ENCODE results near the gene SPOCK1.

SPOCK1 gene

DNA sequence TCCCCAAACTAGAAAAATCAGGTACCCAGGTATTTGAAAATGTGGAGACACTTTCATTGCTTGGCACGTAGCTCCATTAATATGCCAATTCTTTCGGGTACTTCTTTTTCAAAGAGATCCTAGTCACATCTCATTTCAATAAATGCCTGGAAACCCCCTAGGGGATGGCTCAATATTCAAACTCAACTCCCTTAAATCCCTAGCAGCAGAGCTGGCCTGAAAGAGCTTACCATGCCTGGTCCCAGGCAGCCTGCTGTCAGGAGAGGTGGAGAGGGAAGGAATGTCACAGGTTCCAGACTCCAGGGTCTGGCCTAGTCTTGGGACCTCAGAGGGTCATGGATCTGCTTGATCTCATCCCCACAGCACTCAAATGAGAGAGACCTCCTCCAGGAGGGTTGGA is 187.1 kb downstream of the SPOCK1 start:
- TF ChIP-seq, protein P1, sequence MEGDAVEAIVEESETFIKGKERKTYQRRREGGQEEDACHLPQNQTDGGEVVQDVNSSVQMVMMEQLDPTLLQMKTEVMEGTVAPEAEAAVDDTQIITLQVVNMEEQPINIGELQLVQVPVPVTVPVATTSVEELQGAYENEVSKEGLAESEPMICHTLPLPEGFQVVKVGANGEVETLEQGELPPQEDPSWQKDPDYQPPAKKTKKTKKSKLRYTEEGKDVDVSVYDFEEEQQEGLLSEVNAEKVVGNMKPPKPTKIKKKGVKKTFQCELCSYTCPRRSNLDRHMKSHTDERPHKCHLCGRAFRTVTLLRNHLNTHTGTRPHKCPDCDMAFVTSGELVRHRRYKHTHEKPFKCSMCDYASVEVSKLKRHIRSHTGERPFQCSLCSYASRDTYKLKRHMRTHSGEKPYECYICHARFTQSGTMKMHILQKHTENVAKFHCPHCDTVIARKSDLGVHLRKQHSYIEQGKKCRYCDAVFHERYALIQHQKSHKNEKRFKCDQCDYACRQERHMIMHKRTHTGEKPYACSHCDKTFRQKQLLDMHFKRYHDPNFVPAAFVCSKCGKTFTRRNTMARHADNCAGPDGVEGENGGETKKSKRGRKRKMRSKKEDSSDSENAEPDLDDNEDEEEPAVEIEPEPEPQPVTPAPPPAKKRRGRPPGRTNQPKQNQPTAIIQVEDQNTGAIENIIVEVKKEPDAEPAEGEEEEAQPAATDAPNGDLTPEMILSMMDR (IDR thresholded peaks at IDR 0.05; ENCODE audit: borderline replicate concordance, insufficient read depth, low read depth, low read length), result no peak
- H3K4me3 ChIP-seq (ENCODE audit: low read depth, low read length), result no peak overlapping the region

DNA sequence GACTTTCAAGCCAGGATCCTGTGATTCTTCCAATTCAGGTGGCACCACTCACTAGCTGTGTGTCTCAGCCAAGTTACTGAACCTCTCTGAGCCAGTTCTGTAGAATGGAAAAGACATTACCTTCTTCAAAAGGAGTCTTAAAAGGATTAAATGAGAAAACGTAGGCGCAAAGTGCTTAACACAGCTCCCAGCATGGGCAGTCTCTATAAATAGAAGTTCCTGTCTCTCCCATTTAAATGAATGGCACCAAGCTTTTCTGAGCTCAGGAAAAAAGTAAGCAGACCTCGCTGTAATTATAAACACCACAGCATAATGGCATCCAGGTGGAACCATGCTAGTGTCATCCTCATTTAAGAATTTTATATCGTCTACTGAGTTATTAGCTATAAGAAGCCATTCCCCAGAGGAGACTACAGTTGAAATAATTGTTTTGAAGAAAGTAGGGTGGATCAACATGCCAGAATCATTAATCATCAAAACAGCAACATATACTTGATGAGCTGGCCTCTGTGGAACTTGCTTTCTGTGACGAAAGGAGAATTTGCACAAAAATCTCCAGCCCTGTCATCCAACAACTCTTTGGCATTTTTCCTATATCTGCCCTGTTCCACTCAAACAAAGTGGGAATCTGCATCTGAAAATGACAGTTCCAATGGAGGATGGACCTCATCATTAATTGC is 188.9 kb downstream of the SPOCK1 start:
- TF ChIP-seq, protein P1 (IDR thresholded peaks at IDR 0.05; ENCODE audit: borderline replicate concordance, insufficient read depth, low read depth, low read length), result no peak
- no peak overlapping the region for H3K4me3 ChIP-seq (ENCODE audit: low read depth, low read length)

DNA sequence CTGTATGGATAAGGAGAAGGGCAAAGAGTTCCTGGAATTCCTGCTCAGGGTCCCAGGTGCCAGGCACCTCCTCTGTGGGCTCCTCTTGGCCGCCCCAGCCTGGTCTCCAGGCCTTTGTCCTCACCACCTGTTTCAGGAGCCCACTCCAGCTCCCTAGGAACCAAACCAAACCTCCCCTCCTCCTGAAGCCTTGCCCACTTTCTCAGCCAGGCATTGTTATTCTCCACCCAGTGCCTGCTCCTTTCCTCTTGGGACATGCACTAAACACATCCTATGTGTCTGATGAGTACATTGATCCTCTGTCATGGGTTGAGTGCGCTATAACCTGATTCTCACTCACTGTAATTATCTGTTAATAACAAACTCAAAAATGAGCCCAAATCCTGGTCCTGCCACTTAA is 189.8 kb downstream of the SPOCK1 start:
- TF ChIP-seq, protein P1 (IDR thresholded peaks at IDR 0.05; ENCODE audit: borderline replicate concordance, insufficient read depth, low read depth, low read length), result no peak
- H3K4me3 ChIP-seq (ENCODE audit: low read depth, low read length), result no peak overlapping the region

DNA sequence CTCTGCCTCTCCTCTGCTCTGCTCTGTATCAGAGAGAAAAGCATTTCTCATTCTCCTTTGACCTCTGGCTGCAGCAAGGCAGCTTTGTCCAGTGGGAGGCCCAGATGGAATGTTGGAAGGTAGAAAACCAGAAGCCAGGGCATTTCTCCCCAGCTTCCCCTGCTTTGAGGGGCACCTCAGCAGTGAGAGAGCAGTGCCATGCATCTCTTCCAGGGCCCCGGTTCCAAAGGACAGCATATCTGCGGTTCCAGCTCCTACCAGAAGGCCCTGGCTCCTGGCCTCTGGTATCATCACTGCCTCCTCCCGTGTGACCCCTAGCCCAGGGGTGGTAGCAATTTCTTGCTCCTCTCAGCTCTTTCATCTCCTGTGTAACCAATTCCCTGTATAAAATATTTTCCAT is 190.8 kb downstream of the SPOCK1 start:
- TF ChIP-seq, protein P1 (IDR thresholded peaks at IDR 0.05; ENCODE audit: borderline replicate concordance, insufficient read depth, low read depth, low read length), result no peak
- H3K4me3 ChIP-seq (ENCODE audit: low read depth, low read length), result no peak overlapping the region

DNA sequence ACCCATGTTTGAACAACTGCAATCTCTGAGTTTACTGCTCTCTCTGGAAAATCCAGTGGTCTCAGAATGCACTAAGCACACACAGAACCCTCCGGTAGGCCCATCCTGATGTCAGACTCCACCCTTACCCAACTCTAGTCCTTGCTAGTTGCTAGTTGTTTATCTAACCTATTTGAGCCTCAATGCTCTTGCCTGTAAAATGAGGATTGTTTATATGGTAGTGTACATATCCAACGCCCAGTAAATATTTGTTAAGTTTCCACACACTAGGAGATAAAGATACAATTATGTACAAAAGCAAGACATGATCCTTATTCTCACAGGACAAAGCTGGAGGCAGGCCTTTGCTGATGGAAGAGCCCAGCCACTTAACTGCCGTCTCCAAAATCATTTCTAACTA is 192.2 kb downstream of the SPOCK1 start:
- no peak overlapping the region for H3K4me3 ChIP-seq (ENCODE audit: low read depth, low read length)
- TF ChIP-seq, protein P1 (IDR thresholded peaks at IDR 0.05; ENCODE audit: borderline replicate concordance, insufficient read depth, low read depth, low read length), result no peak

DNA sequence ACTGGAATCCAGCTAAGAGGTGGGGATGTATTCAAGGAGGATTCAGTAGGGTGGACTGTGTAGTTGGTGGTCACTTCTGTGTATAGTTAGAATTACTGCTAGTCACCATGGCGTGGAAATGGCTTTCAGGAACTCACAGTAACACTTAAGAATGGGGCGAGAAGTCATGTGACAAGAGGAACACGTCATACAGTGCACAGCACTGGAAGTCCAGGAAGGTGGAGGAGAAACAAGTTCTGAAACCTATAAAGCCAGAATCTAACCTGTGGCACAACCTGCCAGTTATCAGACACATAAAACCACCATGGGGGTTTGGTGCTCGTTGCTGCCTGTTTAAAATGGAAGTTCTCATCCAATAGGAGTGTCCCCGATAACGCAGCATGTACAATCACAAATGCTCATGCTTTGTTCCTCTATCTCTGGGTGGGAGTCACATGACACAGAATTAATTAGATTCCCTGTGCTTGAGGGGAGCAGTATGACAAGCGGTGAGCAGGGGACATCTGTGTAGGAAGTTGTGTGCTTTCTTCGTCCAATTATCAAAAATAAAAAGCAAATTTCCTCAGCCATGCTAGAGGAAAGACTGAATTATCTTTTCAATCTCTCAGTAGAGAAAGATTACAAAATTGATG is 193.0 kb downstream of the SPOCK1 start:
- TF ChIP-seq, protein P1 (IDR thresholded peaks at IDR 0.05; ENCODE audit: borderline replicate concordance, insufficient read depth, low read depth, low read length), result no peak
- no peak overlapping the region for H3K4me3 ChIP-seq (ENCODE audit: low read depth, low read length)

Measured in GM12875 (cell line).